ENCODE measurements around the gene TEFM. TPM values are rescaled to one million over a fixed set of nuclear protein-coding genes. Genes with fewer than 3 reads are reported as not detected.
A peak's percentile ranks its signal among the peaks of the same experiment; 100 is the strongest.
"Not testable (repeated sequence)": the region's sequence is repeated elsewhere in the genome, so short reads cannot be mapped to it uniquely, and the experiment has no call there.

Gene TEFM
- total and polyA plus RNA-seq, 3 donors from 2014 or later, result 8.7 to 16.2 (median 10.9) TPM

GRCh38 chr17:30939051-30939689 is 33.1 kb upstream of the TEFM start:
- Histone ChIP-seq H3K36me3 (ENCODE audit: low read depth, missing control alignments) (no peaks in the 10 kb centered on the region), H3K4me3 (no peak overlapping the region), H3K27me3 (no peaks in the 10 kb centered on the region), H3K4me1 (no peaks in the 10 kb centered on the region), H3K9me3 (no peaks in the 10 kb centered on the region), H3K27ac (peak overlapping the region in 1 of 2 donors; percentile 41)
- no peak for TF ChIP-seq POLR2A (IDR thresholded peaks at IDR 0.05)
- TF ChIP-seq, protein P1, sequence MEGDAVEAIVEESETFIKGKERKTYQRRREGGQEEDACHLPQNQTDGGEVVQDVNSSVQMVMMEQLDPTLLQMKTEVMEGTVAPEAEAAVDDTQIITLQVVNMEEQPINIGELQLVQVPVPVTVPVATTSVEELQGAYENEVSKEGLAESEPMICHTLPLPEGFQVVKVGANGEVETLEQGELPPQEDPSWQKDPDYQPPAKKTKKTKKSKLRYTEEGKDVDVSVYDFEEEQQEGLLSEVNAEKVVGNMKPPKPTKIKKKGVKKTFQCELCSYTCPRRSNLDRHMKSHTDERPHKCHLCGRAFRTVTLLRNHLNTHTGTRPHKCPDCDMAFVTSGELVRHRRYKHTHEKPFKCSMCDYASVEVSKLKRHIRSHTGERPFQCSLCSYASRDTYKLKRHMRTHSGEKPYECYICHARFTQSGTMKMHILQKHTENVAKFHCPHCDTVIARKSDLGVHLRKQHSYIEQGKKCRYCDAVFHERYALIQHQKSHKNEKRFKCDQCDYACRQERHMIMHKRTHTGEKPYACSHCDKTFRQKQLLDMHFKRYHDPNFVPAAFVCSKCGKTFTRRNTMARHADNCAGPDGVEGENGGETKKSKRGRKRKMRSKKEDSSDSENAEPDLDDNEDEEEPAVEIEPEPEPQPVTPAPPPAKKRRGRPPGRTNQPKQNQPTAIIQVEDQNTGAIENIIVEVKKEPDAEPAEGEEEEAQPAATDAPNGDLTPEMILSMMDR (IDR thresholded peaks at IDR 0.05), result no peak
- DNase-seq, result no peak
- WGBS, 2 donors, result 68 to 80% methylated on average over 13 of the region's 13 CpGs
- intact Hi-C loops (cut with DNase I; ENCODE audit: low total_unique reads), result no loop called here

GRCh38 chr17:30933966-30934365 is 27.9 kb upstream of the TEFM start:
- no peak for DNase-seq
- Histone ChIP-seq H3K4me3 (no peak overlapping the region), H3K36me3 (ENCODE audit: low read depth, missing control alignments) (no peaks in the 10 kb centered on the region), H3K27me3 (no peaks in the 10 kb centered on the region), H3K27ac (no peak overlapping the region), H3K4me1 (no peaks in the 10 kb centered on the region), H3K9me3 (no peaks in the 10 kb centered on the region)
- intact Hi-C loops (cut with DNase I; ENCODE audit: low total_unique reads), result no loop called here
- 75 to 88% methylated on average over 5 of the region's 5 CpGs for WGBS, 2 donors
- TF ChIP-seq, protein P1 (IDR thresholded peaks at IDR 0.05), result no peak
- TF ChIP-seq POLR2A (IDR thresholded peaks at IDR 0.05), result no peak

GRCh38 chr17:30931582-30931981 is 25.5 kb upstream of the TEFM start:
- H3K27ac ChIP-seq; DNase-seq; H3K27me3 ChIP-seq; H3K36me3 ChIP-seq (ENCODE audit: low read depth, missing control alignments); H3K4me3 ChIP-seq; H3K4me1 ChIP-seq; H3K9me3 ChIP-seq; intact Hi-C loops (cut with DNase I; ENCODE audit: low total_unique reads): not testable (repeated sequence)
- WGBS, 2 donors, result 87 to 90% methylated on average over 7 to 8 of the region's 8 CpGs

DNA sequence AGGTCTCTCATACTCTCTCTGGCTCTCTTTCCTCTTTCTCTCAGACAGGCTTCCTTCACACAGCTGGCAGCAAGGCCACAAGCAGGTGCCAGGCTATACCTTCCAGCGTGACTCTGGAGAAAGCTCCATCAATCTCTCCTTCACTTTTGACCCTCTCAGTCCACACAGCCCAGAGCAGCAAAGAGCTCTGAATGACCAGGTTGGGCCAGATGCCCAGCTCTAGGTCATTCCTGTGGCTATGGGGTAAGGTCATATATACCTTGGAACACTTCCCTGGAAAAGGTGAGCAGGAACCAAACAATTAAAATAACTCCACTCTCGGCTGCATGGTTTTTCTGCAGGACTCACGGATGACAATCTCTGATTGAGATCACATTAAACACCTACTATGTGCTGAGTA is 24.5 kb upstream of the TEFM start:
- H3K4me3 ChIP-seq, result no peak overlapping the region
- no peaks in the 10 kb centered on the region for H3K27me3 ChIP-seq
- H3K36me3 ChIP-seq (ENCODE audit: low read depth, missing control alignments), result no peaks in the 10 kb centered on the region
- intact Hi-C loops (cut with DNase I; ENCODE audit: low total_unique reads), result no loop called here
- no peak for DNase-seq
- 89 to 95% methylated on average over 3 of the region's 3 CpGs for WGBS, 2 donors
- H3K4me1 ChIP-seq, result no peaks in the 10 kb centered on the region
- H3K9me3 ChIP-seq, result no peaks in the 10 kb centered on the region
- H3K27ac ChIP-seq, result no peak overlapping the region
- TF ChIP-seq, protein P1 (IDR thresholded peaks at IDR 0.05), result no peak
- no peak for TF ChIP-seq POLR2A (IDR thresholded peaks at IDR 0.05)

GRCh38 chr17:30929861-30930260 is 23.8 kb upstream of the TEFM start:
- WGBS, 2 donors, result 79 to 93% methylated on average over 3 of the region's 3 CpGs
- H3K27ac ChIP-seq; H3K4me1 ChIP-seq; H3K4me3 ChIP-seq; H3K36me3 ChIP-seq (ENCODE audit: low read depth, missing control alignments); H3K27me3 ChIP-seq; H3K9me3 ChIP-seq; intact Hi-C loops (cut with DNase I; ENCODE audit: low total_unique reads); DNase-seq: not testable (repeated sequence)

- H3K36me3 ChIP-seq (ENCODE audit: low read depth, missing control alignments), result no peaks in the 10 kb centered on the region
- H3K9me3 ChIP-seq, result no peaks in the 10 kb centered on the region
- no peaks in the 10 kb centered on the region for H3K27me3 ChIP-seq
- TF ChIP-seq, protein P1 (IDR thresholded peaks at IDR 0.05), result no peak
- no peak for TF ChIP-seq POLR2A (IDR thresholded peaks at IDR 0.05)
- no peak overlapping the region for H3K4me3 ChIP-seq
- H3K4me1 ChIP-seq, result no peaks in the 10 kb centered on the region
- no peak overlapping the region for H3K27ac ChIP-seq
- no peak for DNase-seq
- intact Hi-C loops (cut with DNase I; ENCODE audit: low total_unique reads), result no loop called here
- WGBS, 2 donors, result 65 to 81% methylated on average over 5 to 8 of the region's 8 CpGs
These were observed 23.1 kb upstream of the TEFM start for GRCh38 chr17:30929081-30929633.
